Tibial nerve (tissue), 4 donors: ENCODE measurements around the gene DDA1. TPM values are rescaled to one million over a fixed set of nuclear protein-coding genes. Genes with fewer than 3 reads are reported as not detected.
A peak's percentile ranks its signal among the peaks of the same experiment; 100 is the strongest.

Experiments
- DNase-seq, 2 donors: peaks; one replicate each; pipeline ENCODE4 v3.0.0-alpha.2; 2019; ENCODE audit warnings: low spot score in 2 of 2
- H3K27ac ChIP-seq, 4 donors: fragments of 200-600 bp; sonication (generic) in 3 of 4; one replicate each; pipeline ENCODE4 v1.5.1; 2017 to 2019; ENCODE audit warnings: mild to moderate bottlenecking in 1 of 4
- H3K27me3 ChIP-seq, 2 donors: fragments of 200-600 bp; sonication (generic) in 1 of 2; one replicate each; pipeline versions ENCODE4 v1.5.1 to v1.6.0; 2017 to 2019
- H3K36me3 ChIP-seq, 3 donors: fragments of 200-600 bp; sonication (generic); one replicate each; pipeline ENCODE4 v1.5.1; 2018 to 2019
- H3K4me1 ChIP-seq, 4 donors: fragments of 200-600 bp; sonication (generic) in 3 of 4; one replicate each; pipeline ENCODE4 v1.5.1; 2017 to 2019
- H3K4me3 ChIP-seq, 4 donors: fragments of 200-600 bp; sonication (generic) in 3 of 4; one replicate each; pipeline ENCODE4 v1.5.1; 2017 to 2019; ENCODE audit warnings: mild to moderate bottlenecking in 1 of 4, moderate library complexity in 1 of 4
- H3K9me3 ChIP-seq, 4 donors: fragments of 200-600 bp; sonication (generic) in 3 of 4; one replicate each; pipeline ENCODE4 v1.5.1; 2017 to 2019
- EP300 ChIP-seq, 2 donors: sonication (generic); formaldehyde crosslinking; IDR thresholded peaks; one replicate each; pipeline ENCODE4 v1.6.1; 2017; ENCODE audit warnings: antibody characterized with exemption in 2 of 2, mild to moderate bottlenecking in 1 of 2
- POLR2A ChIP-seq, 2 donors: fragments of 450-650 bp; IDR thresholded peaks; one replicate each; pipeline ENCODE4 v1.6.1; 2017; ENCODE audit warnings: antibody characterized with exemption in 2 of 2, mild to moderate bottlenecking in 2 of 2, moderate library complexity in 2 of 2
- WGBS, 2 donors: methylation state at CpG; one replicate each; pipeline ENCODE4 v1.1.5; 2018; 5-methylcytosine and 5-hydroxymethylcytosine counted together
- total RNA-seq, 4 donors: library from RNA; depleted of rRNA; stranded (reverse); fragments of >200 nt; gene quantifications; one replicate each; pipeline ENCODE4 v1.1.0, GENCODE V29; 2016
- TF ChIP-seq, protein P1 (sequence below), 5 experiments: fragments of 200-600 bp in 3 of 5; fragments of 450-650 bp in 2 of 5; sonication (generic) in 3 of 5; IDR thresholded peaks; one replicate each; pipeline ENCODE4 v1.5.1; 2016 to 2019; ENCODE audit warnings: antibody characterized with exemption in 5 of 5, mild to moderate bottlenecking in 3 of 5, moderate library complexity in 2 of 5

DDA1 gene
- total RNA-seq, 4 donors from 2014 or later = 5.7 to 14.7 (median 7.8) TPM

DNA sequence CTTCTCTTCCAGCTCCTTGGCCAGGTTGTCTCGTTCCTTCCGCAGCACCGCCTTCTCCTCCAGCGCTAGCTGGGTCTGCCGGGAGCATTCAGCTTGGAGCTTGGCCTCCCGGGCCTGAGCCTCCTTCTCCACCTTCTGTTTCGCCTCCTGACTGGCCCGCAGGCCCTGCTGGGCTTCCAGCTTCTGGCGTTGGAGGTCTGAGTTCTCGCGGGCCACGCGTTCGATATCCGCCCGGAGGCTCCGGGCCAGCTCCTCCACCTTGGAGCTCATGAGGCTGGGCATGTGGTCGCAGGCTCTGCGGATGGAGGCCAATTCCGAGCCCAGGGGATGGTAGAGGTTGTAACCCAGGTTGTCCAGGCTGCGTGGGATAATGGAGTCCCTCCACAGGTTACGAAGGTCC is 56.0 kb downstream of the DDA1 start:
- WGBS, 2 donors = 91 to 95% methylated on average over 22 of the region's 22 CpGs
- no peaks in the 10 kb centered on the region for H3K4me1 ChIP-seq
- no peak for DNase-seq
- H3K36me3 ChIP-seq = no peaks in the 10 kb centered on the region
- TF ChIP-seq POLR2A (IDR thresholded peaks at IDR 0.05) (no peak), EP300 (IDR thresholded peaks at IDR 0.05) (no peak)
- TF ChIP-seq, protein P1, sequence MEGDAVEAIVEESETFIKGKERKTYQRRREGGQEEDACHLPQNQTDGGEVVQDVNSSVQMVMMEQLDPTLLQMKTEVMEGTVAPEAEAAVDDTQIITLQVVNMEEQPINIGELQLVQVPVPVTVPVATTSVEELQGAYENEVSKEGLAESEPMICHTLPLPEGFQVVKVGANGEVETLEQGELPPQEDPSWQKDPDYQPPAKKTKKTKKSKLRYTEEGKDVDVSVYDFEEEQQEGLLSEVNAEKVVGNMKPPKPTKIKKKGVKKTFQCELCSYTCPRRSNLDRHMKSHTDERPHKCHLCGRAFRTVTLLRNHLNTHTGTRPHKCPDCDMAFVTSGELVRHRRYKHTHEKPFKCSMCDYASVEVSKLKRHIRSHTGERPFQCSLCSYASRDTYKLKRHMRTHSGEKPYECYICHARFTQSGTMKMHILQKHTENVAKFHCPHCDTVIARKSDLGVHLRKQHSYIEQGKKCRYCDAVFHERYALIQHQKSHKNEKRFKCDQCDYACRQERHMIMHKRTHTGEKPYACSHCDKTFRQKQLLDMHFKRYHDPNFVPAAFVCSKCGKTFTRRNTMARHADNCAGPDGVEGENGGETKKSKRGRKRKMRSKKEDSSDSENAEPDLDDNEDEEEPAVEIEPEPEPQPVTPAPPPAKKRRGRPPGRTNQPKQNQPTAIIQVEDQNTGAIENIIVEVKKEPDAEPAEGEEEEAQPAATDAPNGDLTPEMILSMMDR (IDR thresholded peaks at IDR 0.05) = no peak
- H3K27me3 ChIP-seq = no peaks in the 10 kb centered on the region
- H3K9me3 ChIP-seq = no peaks in the 10 kb centered on the region
- no peak overlapping the region for H3K4me3 ChIP-seq
- no peak overlapping the region for H3K27ac ChIP-seq

DNA sequence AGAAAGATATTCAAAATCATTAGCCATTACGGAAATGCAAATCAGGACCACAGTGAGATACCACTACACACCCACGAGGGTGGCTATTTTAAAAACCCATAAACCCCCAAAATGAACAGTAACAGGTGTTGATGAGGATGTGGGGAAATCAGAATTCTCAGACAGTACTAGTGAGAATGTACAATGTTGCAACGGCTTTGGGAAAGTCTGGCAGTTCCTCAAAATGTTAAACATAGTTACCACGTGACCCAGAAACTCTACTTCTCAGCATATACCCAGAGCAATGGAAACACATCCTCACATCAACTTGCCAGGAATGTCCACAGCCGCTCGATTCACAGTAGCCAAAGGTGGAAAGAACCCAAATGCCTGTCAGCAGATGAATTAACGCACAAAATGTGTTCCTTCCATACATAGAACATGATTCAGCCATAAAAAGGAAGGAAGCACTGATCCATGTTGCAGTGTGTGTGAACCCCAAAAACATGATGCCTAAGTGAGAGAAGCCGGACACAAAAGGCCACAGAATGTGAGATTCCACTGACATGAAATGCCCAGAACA is 60.7 kb downstream of the DDA1 start:
- Histone ChIP-seq H3K27me3 (peaks cover 0 to 6% of the 10 kb centered on the region in 2 donors), H3K27ac (no peak overlapping the region), H3K9me3 (no peaks in the 10 kb centered on the region), H3K4me3 (no peak overlapping the region), H3K4me1 (no peaks in the 10 kb centered on the region), H3K36me3 (no peaks in the 10 kb centered on the region)
- TF ChIP-seq, protein P1 (IDR thresholded peaks at IDR 0.05) = no peak
- no peak for TF ChIP-seq POLR2A (IDR thresholded peaks at IDR 0.05)
- peak in 1 of 2 donors; percentile 63 for TF ChIP-seq EP300 (IDR thresholded peaks at IDR 0.05)
- WGBS, 2 donors = 43 to 51% methylated on average over 8 of the region's 8 CpGs
- peak in 1 of 2 donors; percentile 28 for DNase-seq

Other genes with a start within 250 kb of the DDA1 start
- 10 to 100 TPM in 1 of 4 donors, 1 to 10 TPM in 3; 2.6 to 11.6 (median 4.3) TPM for gene HAUS8, start 234.1 kb upstream of the DDA1 start, total RNA-seq
- 100 to 1,000 TPM in 3 of 4 donors, 10 to 100 TPM in 1; 61.7 to 201 (median 115) TPM for gene MYO9B, start 233.8 kb upstream of the DDA1 start, total RNA-seq
- 10 to 100 TPM; 17.4 to 50.0 (median 28.0) TPM for gene USE1, start 94.2 kb upstream of the DDA1 start, total RNA-seq
- 10 to 100 TPM in 1 of 4 donors, 1 to 10 TPM in 3; 3.3 to 30.0 (median 5.8) TPM for gene OCEL1, start 83.3 kb upstream of the DDA1 start, total RNA-seq
- gene NR2F6, start 63.6 kb upstream of the DDA1 start, total RNA-seq = 10 to 100 TPM; 30.0 to 46.0 (median 39.5) TPM
- gene USHBP1, start 44.8 kb upstream of the DDA1 start, total RNA-seq = 10 to 100 TPM in 2 of 4 donors, 1 to 10 TPM in 2; 3.1 to 29.4 (median 17.5) TPM
- 10 to 100 TPM; 60.0 to 72.0 (median 67.0) TPM for gene BABAM1, start 42.1 kb upstream of the DDA1 start, total RNA-seq
- 1 to 10 TPM in 2 of 4 donors, under 1 TPM in 2; 0.44 to 2.1 (median 0.90) TPM for gene ANKLE1, start 27.7 kb upstream of the DDA1 start, total RNA-seq
- 10 to 100 TPM; 15.7 to 22.9 (median 19.9) TPM for gene ABHD8, start 6.1 kb upstream of the DDA1 start, total RNA-seq
- gene MRPL34, start 3.7 kb upstream of the DDA1 start, total RNA-seq = 100 to 1,000 TPM; 143 to 187 (median 175) TPM
- gene ANO8, start 25.3 kb downstream of the DDA1 start, total RNA-seq = 10 to 100 TPM; 10.7 to 23.1 (median 13.3) TPM
- 10 to 100 TPM; 15.9 to 59.4 (median 28.8) TPM for gene GTPBP3, start 28.0 kb downstream of the DDA1 start, total RNA-seq
- gene PLVAP, start 67.8 kb downstream of the DDA1 start, total RNA-seq = 100 to 1,000 TPM in 1 of 4 donors, 10 to 100 TPM in 3; 21.8 to 142 (median 78.8) TPM
- 1 to 10 TPM in 2 of 4 donors, under 1 TPM in 1, not detected in 1; 0.63 to 4.5 (median 2.0) TPM for gene CCDC194, start 84.6 kb downstream of the DDA1 start, total RNA-seq
- gene BST2, start 96.1 kb downstream of the DDA1 start, total RNA-seq = 10 to 100 TPM; 71.0 to 77.4 (median 72.2) TPM
- 10 to 100 TPM; 42.8 to 87.9 (median 51.9) TPM for gene MVB12A, start 110.5 kb downstream of the DDA1 start, total RNA-seq
- 1 to 10 TPM in 1 of 4 donors, under 1 TPM in 2, not detected in 1; 0.21 to 2.0 (median 0.30) TPM for gene TMEM221, start 139.1 kb downstream of the DDA1 start, total RNA-seq
- gene NXNL1, start 151.4 kb downstream of the DDA1 start, total RNA-seq = under 1 TPM in 1 of 4 donors, not detected in 3; 0.44 TPM
- 10 to 100 TPM; 30.6 to 69.3 (median 55.9) TPM for gene SLC27A1, start 161.0 kb downstream of the DDA1 start, total RNA-seq
- 10 to 100 TPM; 82.2 to 96.7 (median 92.2) TPM for gene PGLS, start 202.1 kb downstream of the DDA1 start, total RNA-seq
- gene COLGALT1, start 246.1 kb downstream of the DDA1 start, total RNA-seq = 100 to 1,000 TPM in 1 of 4 donors, 10 to 100 TPM in 3; 74.5 to 141 (median 88.2) TPM